GM12878 (cell line): ENCODE data around the gene CHKA. TPM values are rescaled to one million over a fixed set of nuclear protein-coding genes. Genes with fewer than 3 reads are reported as not detected.
A peak's percentile ranks its signal among the peaks of the same experiment; 100 is the strongest.

Source experiments
- BHLHE40 ChIP-seq, 2 experiments: fragments of 450-650 bp in 1 of 2; IDR thresholded peaks; 2 replicates each; pipeline ENCODE4 v1.6.1; 2011 to 2017; ENCODE audit warnings: low read depth in 2 of 2, borderline replicate concordance in 1 of 2, improper control_type of control experiment in 1 of 2, low read length in 1 of 2, mild to moderate bottlenecking in 1 of 2
- CHD1 ChIP-seq: IDR thresholded peaks from 2 replicates; pipeline ENCODE4 v1.6.1; 2012; ENCODE audit warnings: low read depth, low read length, improper control_type of control experiment
- CHD2 ChIP-seq: IDR thresholded peaks from 2 replicates; pipeline ENCODE4 v1.6.1; 2011; ENCODE audit warnings: low read depth, low read length, improper control_type of control experiment, borderline replicate concordance
- CHD4 ChIP-seq: fragments of 200-600 bp; sonication (generic); IDR thresholded peaks from 2 replicates; pipeline ENCODE4 v1.6.1; 2016; ENCODE audit warnings: mild to moderate bottlenecking
- EP300 ChIP-seq, 2 experiments: fragments of 150-350 bp in 1 of 2; IDR thresholded peaks; 2 replicates each; pipeline ENCODE4 v1.6.1; 2011 to 2012; ENCODE audit warnings: low read depth in 2 of 2, low read length in 2 of 2, borderline replicate concordance in 1 of 2, improper control_type of control experiment in 1 of 2, inconsistent platforms in 1 of 2; ENCODE audit not compliant: control insufficient read depth in 1 of 2
- GABPA ChIP-seq: IDR thresholded peaks from 2 replicates; pipeline ENCODE4 v1.6.1; 2014; ENCODE audit warnings: antibody characterized with exemption, low read depth, mild to moderate bottlenecking, inconsistent platforms
- HDGF ChIP-seq: fragments of 450-650 bp; IDR thresholded peaks from 2 replicates; pipeline ENCODE4 v1.6.1; 2016; ENCODE audit warnings: antibody characterized with exemption
- MEF2A ChIP-seq: IDR thresholded peaks from 2 replicates; pipeline ENCODE4 v1.6.1; 2011; ENCODE audit warnings: low read depth, mild to moderate bottlenecking, low read length, moderate library complexity; ENCODE audit not compliant: insufficient read depth
- MXI1 ChIP-seq: fragments of 150-350 bp; IDR thresholded peaks from 2 replicates; pipeline ENCODE4 v1.6.1; 2011; ENCODE audit warnings: low read depth, mild to moderate bottlenecking, inconsistent platforms, low read length, improper control_type of control experiment
- MYC ChIP-seq: IDR thresholded peaks from 2 replicates; pipeline ENCODE4 v1.6.1; 2011; ENCODE audit warnings: mild to moderate bottlenecking, low read length, moderate library complexity, inconsistent platforms; ENCODE audit not compliant: insufficient read depth, insufficient replicate concordance, insufficient read length, severe bottlenecking
- NR2C2 ChIP-seq: IDR thresholded peaks from 2 replicates; pipeline ENCODE4 v1.6.1; 2011; ENCODE audit warnings: borderline replicate concordance, low read depth; ENCODE audit not compliant: control insufficient read depth, insufficient read length
- POU2F2 ChIP-seq: IDR thresholded peaks from 3 replicates; pipeline ENCODE4 v1.6.1; 2011; ENCODE audit warnings: low read depth, mild to moderate bottlenecking, low read length, borderline replicate concordance
- RAD21 ChIP-seq: IDR thresholded peaks from 2 replicates; pipeline ENCODE4 v1.6.1; 2011; ENCODE audit warnings: mild to moderate bottlenecking, low read depth, low read length, moderate library complexity; ENCODE audit not compliant: insufficient read depth
- RBBP5 ChIP-seq: fragments of 200-600 bp; sonication (generic); conservative IDR thresholded peaks from 2 replicates; pipeline ENCODE4 v1.6.1; 2016
- STAT1 ChIP-seq: fragments of 450-650 bp; conservative IDR thresholded peaks from 2 replicates; pipeline ENCODE4 v1.6.1; 2014; ENCODE audit warnings: antibody characterized with exemption, mild to moderate bottlenecking
- TBL1XR1 ChIP-seq: IDR thresholded peaks from 2 replicates; pipeline ENCODE4 v1.6.1; 2012; ENCODE audit warnings: low read depth, low read length, improper control_type of control experiment
- polyA plus RNA-seq, 11 experiments: library from polyadenylated mRNA; depleted of rRNA in 4 of 11; unstranded in 6 of 11; stranded (reverse) in 5 of 11; fragments of >200 nt; fragmentation: Nextera tagmentation in 4 of 11; fragmentation: Illumina TruSeq in 1 of 11; extraction: Ambion mirVana in 4 of 11; extraction: Trizol in 1 of 11; gene quantifications; 1 replicate in 1 of 11; 2 replicates in 10 of 11; pipeline versions ENCODE4 v1.2.1 to v1.2.3, GENCODE V29; 2011 to 2016; ENCODE audit warnings: inconsistent platforms in 2 of 11, missing spikeins in 2 of 11, low read depth in 1 of 11
- total RNA-seq, 4 experiments: library from RNA; depleted of rRNA in 3 of 4; stranded (reverse); fragments of >200 nt in 3 of 4; fragmentation: Illumina TruSeq in 1 of 4; extraction: Trizol in 1 of 4; gene quantifications; 2 replicates each; pipeline versions ENCODE4 v1.2.1 to v1.2.3, GENCODE V29; 2013 to 2021
- TF ChIP-seq, protein P1 (sequence below): IDR thresholded peaks from 2 replicates; pipeline ENCODE4 v1.6.1; 2011; ENCODE audit warnings: mild to moderate bottlenecking, low read depth, low read length, moderate library complexity; ENCODE audit not compliant: insufficient replicate concordance
- TF ChIP-seq, protein P2 (sequence below): fragments of 450-650 bp; IDR thresholded peaks from 2 replicates; pipeline ENCODE4 v1.6.1; 2017; ENCODE audit warnings: low read depth, mild to moderate bottlenecking, moderate library complexity
- TF ChIP-seq, protein P3 (sequence below): fragments of 450-650 bp; IDR thresholded peaks from 2 replicates; pipeline ENCODE4 v1.6.1; 2018; ENCODE audit warnings: borderline replicate concordance, mild to moderate bottlenecking; ENCODE audit not compliant: partially characterized antibody
- TF ChIP-seq, protein P4 (sequence below): fragments of 450-650 bp; IDR thresholded peaks from 2 replicates; pipeline ENCODE4 v1.6.1; 2017; ENCODE audit warnings: borderline replicate concordance
- TF ChIP-seq, protein P5 (sequence below): IDR thresholded peaks from 2 replicates; pipeline ENCODE4 v1.6.1; 2012; ENCODE audit warnings: low read depth, low read length, improper control_type of control experiment

The CHKA gene
- total and polyA plus RNA-seq, 10 of the 15 experiments (the other 5 are each of a cell fraction or from before 2014, with no cell fraction given) = 5.2 to 29.2 (median 21.2) TPM

DNA sequence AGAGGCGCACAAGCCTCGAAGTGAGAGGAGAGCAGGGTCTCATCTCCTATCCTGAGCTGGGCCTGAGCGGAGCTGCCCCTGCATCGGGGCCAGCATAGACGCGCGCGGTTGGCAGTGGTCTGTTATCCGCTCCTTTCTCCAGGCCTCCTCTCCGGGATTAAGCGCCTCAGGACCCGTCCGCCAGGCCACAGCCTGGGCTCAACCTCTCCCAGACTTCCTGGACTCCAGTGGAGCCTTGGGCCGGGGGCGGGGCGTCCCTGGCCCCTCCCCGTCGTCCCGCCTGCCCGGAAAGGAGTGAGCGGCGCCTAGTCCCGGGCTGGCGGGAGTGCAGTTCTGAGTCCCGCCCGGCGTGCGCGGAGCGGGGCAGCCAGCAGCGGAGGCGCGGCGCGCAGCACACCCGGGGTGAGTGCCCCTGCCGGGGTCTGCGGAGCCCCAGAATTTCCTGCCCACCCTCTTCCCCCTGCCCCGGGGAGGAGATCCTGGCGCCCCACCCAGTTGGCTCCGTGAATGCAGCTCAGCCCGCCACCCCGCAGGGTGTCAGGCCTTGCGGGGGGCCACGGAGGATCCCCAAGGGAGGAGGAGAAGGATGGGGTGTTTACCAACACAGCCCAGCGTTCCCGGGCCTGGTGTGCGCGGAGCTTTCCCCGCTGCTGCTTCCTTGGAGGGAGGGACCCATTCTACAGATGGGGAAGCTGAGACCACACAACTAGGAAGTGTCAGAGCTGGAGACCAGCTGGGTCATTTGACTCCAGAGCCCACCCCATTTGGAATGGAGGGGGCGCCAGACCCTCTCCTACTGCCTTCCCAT, 82.3 kb downstream of the CHKA start, which contains the start of gene TCIRG1 (continued):
- TF ChIP-seq RAD21 = no peak
- TF ChIP-seq, protein P1, sequence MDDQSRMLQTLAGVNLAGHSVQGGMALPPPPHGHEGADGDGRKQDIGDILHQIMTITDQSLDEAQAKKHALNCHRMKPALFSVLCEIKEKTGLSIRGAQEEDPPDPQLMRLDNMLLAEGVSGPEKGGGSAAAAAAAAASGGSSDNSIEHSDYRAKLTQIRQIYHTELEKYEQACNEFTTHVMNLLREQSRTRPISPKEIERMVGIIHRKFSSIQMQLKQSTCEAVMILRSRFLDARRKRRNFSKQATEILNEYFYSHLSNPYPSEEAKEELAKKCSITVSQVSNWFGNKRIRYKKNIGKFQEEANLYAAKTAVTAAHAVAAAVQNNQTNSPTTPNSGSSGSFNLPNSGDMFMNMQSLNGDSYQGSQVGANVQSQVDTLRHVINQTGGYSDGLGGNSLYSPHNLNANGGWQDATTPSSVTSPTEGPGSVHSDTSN = no peak
- no peak for TF ChIP-seq TBL1XR1
- TF ChIP-seq, protein P2, sequence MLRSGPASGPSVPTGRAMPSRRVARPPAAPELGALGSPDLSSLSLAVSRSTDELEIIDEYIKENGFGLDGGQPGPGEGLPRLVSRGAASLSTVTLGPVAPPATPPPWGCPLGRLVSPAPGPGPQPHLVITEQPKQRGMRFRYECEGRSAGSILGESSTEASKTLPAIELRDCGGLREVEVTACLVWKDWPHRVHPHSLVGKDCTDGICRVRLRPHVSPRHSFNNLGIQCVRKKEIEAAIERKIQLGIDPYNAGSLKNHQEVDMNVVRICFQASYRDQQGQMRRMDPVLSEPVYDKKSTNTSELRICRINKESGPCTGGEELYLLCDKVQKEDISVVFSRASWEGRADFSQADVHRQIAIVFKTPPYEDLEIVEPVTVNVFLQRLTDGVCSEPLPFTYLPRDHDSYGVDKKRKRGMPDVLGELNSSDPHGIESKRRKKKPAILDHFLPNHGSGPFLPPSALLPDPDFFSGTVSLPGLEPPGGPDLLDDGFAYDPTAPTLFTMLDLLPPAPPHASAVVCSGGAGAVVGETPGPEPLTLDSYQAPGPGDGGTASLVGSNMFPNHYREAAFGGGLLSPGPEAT = peak; percentile 36
- no peak for TF ChIP-seq MYC
- peak; percentile 8 to 54; a peak in 2 of 4 replicates for TF ChIP-seq BHLHE40 (IDR thresholded peaks at IDR 0.05; ENCODE audit: borderline replicate concordance in 1 of 2, low read depth in 2 of 2, low read length in 1 of 2)
- TF ChIP-seq MEF2A = no peak
- TF ChIP-seq, protein P3, sequence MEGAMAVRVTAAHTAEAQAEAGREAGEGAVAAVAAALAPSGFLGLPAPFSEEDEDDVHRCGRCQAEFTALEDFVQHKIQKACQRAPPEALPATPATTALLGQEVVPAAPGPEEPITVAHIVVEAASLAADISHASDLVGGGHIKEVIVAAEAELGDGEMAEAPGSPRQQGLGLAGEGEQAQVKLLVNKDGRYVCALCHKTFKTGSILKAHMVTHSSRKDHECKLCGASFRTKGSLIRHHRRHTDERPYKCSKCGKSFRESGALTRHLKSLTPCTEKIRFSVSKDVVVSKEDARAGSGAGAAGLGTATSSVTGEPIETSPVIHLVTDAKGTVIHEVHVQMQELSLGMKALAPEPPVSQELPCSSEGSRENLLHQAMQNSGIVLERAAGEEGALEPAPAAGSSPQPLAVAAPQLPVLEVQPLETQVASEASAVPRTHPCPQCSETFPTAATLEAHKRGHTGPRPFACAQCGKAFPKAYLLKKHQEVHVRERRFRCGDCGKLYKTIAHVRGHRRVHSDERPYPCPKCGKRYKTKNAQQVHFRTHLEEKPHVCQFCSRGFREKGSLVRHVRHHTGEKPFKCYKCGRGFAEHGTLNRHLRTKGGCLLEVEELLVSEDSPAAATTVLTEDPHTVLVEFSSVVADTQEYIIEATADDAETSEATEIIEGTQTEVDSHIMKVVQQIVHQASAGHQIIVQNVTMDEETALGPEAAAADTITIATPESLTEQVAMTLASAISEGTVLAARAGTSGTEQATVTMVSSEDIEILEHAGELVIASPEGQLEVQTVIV = no peak
- peak; percentile 79 for TF ChIP-seq MXI1
- TF ChIP-seq CHD1 = 0 out of 2 replicates have a peak, but pooled peaks have one; percentile 54
- TF ChIP-seq CHD4 = no peak
- TF ChIP-seq GABPA = no peak
- TF ChIP-seq EP300 (IDR thresholded peaks at IDR 0.05; ENCODE audit: borderline replicate concordance in 1 of 2, control insufficient read depth in 1 of 2, low read depth in 2 of 2, low read length in 2 of 2) = no peak
- TF ChIP-seq, protein P4, sequence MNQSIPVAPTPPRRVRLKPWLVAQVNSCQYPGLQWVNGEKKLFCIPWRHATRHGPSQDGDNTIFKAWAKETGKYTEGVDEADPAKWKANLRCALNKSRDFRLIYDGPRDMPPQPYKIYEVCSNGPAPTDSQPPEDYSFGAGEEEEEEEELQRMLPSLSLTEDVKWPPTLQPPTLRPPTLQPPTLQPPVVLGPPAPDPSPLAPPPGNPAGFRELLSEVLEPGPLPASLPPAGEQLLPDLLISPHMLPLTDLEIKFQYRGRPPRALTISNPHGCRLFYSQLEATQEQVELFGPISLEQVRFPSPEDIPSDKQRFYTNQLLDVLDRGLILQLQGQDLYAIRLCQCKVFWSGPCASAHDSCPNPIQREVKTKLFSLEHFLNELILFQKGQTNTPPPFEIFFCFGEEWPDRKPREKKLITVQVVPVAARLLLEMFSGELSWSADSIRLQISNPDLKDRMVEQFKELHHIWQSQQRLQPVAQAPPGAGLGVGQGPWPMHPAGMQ = no peak
- TF ChIP-seq STAT1 = no peak
- no peak for TF ChIP-seq HDGF
- TF ChIP-seq RBBP5 = no peak
- TF ChIP-seq, protein P5, sequence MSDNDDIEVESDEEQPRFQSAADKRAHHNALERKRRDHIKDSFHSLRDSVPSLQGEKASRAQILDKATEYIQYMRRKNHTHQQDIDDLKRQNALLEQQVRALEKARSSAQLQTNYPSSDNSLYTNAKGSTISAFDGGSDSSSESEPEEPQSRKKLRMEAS = 0 out of 2 replicates have a peak, but pooled peaks have one; percentile 36
- no peak; the same call in 2 of the 3 replicates for TF ChIP-seq POU2F2
- TF ChIP-seq NR2C2 = no peak
- TF ChIP-seq CHD2 = 0 out of 2 replicates have a peak, but pooled peaks have one; percentile 43
